ENCODE data around the gene PTPRCAP.

Gene PTPRCAP

DNA sequence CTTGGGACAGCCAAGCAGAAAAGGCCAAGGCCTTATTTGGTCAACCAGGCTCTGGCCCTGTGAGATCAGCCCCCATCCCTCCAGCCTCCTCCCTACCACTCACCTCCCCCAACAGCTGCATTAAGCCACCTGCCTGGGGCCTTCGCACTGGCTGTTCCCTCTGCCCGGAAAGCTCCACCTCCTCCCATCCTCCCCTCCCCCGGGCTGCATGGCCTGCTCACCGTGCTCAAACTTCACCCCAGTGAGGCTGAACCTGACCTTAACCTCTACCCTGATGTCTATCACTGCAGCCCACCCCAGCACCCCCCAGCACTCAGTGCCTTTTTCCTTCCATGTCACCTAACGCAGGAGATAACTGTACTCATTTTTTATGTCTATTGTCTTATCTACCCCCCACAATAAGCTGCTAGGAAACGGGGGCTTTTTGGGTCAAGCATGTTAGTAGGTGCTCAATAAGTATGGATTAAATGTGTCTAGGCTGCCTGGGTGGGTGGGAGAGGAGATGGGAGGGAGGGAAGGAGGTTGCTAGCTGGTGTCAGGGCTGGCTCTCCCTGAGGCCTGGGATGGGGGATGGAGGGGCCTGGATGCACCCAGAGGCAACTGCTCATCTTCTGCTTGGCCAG lies 912 bp downstream of the PTPRCAP start:
- Histone ChIP-seq H3K9ac (ENCODE audit: low read length) (peak overlapping the region; percentile 42), H3K56ac (ENCODE audit: low read length) (peak overlapping the region; percentile 77), H3K23ac (ENCODE audit: low read length) (no peak overlapping the region), H3K4me1 (ENCODE audit: control insufficient read depth, low read depth, low read length) (peaks cover 2% of the 10 kb centered on the region), H2AK5ac (ENCODE audit: low read length) (no peak overlapping the region), H3K4me2 (ENCODE audit: low read length) (no peak overlapping the region), H3K18ac (ENCODE audit: low read length) (peak overlapping the region; percentile 29), H3K4me3 (ENCODE audit: low read length) (no peak overlapping the region), H2BK5ac (ENCODE audit: low read length) (peak overlapping the region; percentile 6), H2BK15ac (replicated peaks; ENCODE audit: low read depth) (no peak overlapping the region), H3K79me2 (ENCODE audit: control insufficient read depth, insufficient read depth, low read length) (no peaks in the 10 kb centered on the region), H3K79me1 (ENCODE audit: low read length) (no peaks in the 10 kb centered on the region), H3K36me3 (ENCODE audit: control insufficient read depth, insufficient read depth, low read length) (peaks cover 2% of the 10 kb centered on the region), H4K5ac (ENCODE audit: low read length) (no peak overlapping the region), H2BK120ac (ENCODE audit: low read depth, low read length) (no peak overlapping the region), H3K27me3 (ENCODE audit: insufficient read depth, low read length, poor library complexity) (no peaks in the 10 kb centered on the region), H4K8ac (ENCODE audit: low read depth, low read length) (no peak overlapping the region), H3K4ac (ENCODE audit: low read depth, low read length) (peak overlapping the region; percentile 20), H3K27ac (ENCODE audit: low read depth, low read length) (peak overlapping the region; percentile 76)
- peak; percentile 96 for DNase-seq
- no CpG with 5 or more reads among the region's 6 CpGs for WGBS (ENCODE audit: extremely low coverage, insufficient coverage, low lambda C conversion rate)

DNA sequence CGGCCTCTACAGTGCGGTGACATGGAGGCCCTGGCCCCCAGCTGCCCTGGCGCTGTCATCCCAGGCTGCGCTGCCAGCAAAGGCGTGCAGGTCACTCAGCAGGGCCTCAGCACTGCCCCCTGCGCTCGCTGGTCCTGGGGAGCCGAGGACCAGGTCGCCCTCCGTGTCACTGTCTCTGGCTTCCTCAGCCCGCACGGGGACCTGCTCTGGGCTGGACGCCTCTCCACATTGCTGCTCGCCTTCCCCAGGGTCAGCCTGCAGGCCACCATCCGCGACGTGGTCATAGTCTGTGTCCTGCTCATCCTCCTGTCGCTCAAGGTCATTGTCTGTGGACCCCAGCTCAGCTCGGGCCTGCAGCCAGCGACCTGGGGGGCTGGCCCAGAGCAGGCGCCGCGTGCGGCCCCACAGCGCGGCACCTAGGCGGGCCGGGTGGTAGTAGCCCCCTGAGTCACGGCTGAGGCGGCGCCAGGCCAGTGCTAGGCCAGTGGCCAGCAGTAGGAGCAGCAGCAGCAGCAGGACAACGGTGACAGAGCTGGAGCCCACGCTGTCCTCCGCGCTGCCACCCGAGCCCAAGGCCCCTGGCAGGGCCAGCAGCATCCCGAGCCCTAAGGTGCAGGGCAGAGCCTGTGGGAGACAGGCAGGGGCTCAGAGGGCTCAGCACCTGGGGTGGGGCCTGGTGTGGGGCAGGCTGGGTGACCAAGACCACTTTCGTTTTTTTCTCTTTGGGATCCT lies 1.6 kb downstream of the PTPRCAP start:
- H3K56ac ChIP-seq (ENCODE audit: low read length), result peak overlapping the region; percentile 11
- peak overlapping the region; percentile 37 for H3K9ac ChIP-seq (ENCODE audit: low read length)
- peaks cover 2% of the 10 kb centered on the region for H3K4me1 ChIP-seq (ENCODE audit: control insufficient read depth, low read depth, low read length)
- no peak overlapping the region for H2BK120ac ChIP-seq (ENCODE audit: low read depth, low read length)
- no CpG with 5 or more reads among the region's 38 CpGs for WGBS (ENCODE audit: extremely low coverage, insufficient coverage, low lambda C conversion rate)
- no peak overlapping the region for H3K4me3 ChIP-seq (ENCODE audit: low read length)
- H3K4me2 ChIP-seq (ENCODE audit: low read length), result no peak overlapping the region
- H2BK5ac ChIP-seq (ENCODE audit: low read length), result no peak overlapping the region
- no peak overlapping the region for H4K8ac ChIP-seq (ENCODE audit: low read depth, low read length)
- DNase-seq, result no peak
- no peak overlapping the region for H2BK15ac ChIP-seq (replicated peaks; ENCODE audit: low read depth)
- no peak overlapping the region for H3K18ac ChIP-seq (ENCODE audit: low read length)
- H3K27ac ChIP-seq (ENCODE audit: low read depth, low read length), result peak overlapping the region; percentile 76
- no peak overlapping the region for H2AK5ac ChIP-seq (ENCODE audit: low read length)
- no peaks in the 10 kb centered on the region for H3K79me2 ChIP-seq (ENCODE audit: control insufficient read depth, insufficient read depth, low read length)
- no peak overlapping the region for H4K5ac ChIP-seq (ENCODE audit: low read length)
- no peaks in the 10 kb centered on the region for H3K79me1 ChIP-seq (ENCODE audit: low read length)
- H3K4ac ChIP-seq (ENCODE audit: low read depth, low read length), result no peak overlapping the region
- no peaks in the 10 kb centered on the region for H3K27me3 ChIP-seq (ENCODE audit: insufficient read depth, low read length, poor library complexity)
- no peak overlapping the region for H3K23ac ChIP-seq (ENCODE audit: low read length)
- peaks cover 2% of the 10 kb centered on the region for H3K36me3 ChIP-seq (ENCODE audit: control insufficient read depth, insufficient read depth, low read length)

DNA sequence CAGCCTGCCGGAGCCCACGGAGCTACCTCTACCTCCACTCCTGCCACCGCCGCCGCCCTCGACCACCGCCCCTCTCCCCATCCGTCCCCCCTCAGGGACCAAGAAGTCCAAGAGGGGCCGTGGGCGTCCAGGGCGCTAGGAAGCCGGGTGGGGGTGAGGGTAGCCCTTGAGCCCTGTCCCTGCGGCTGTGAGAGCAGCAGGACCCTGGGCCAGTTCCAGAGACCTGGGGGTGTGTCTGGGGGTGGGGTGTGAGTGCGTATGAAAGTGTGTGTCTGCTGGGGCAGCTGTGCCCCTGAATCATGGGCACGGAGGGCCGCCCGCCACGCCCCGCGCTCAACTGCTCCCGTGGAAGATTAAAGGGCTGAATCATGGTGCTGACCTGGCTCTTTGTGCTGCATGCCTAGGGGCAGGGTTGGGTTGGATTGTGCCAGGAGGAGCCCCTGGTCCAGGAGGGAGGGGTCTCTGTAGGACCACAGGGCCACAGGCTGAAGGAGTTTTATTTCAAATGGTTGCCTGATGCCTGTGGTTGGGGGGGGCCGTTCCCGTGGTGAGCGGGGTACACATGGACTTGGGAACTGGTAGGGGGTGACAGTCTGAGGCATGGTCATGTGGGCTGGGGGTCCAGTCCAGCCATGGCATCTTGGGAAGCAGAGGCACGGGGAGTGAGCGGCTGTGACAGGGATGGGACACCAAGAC lies 2.3 kb downstream of the PTPRCAP start:
- H2BK120ac ChIP-seq (ENCODE audit: low read depth, low read length), result no peak overlapping the region
- H4K8ac ChIP-seq (ENCODE audit: low read depth, low read length), result no peak overlapping the region
- H3K27me3 ChIP-seq (ENCODE audit: insufficient read depth, low read length, poor library complexity), result no peaks in the 10 kb centered on the region
- H3K79me1 ChIP-seq (ENCODE audit: low read length), result no peaks in the 10 kb centered on the region
- H2AK5ac ChIP-seq (ENCODE audit: low read length), result no peak overlapping the region
- H3K18ac ChIP-seq (ENCODE audit: low read length), result no peak overlapping the region
- H4K5ac ChIP-seq (ENCODE audit: low read length), result no peak overlapping the region
- no peak for DNase-seq
- H2BK5ac ChIP-seq (ENCODE audit: low read length), result no peak overlapping the region
- peaks cover 2% of the 10 kb centered on the region for H3K4me1 ChIP-seq (ENCODE audit: control insufficient read depth, low read depth, low read length)
- H3K36me3 ChIP-seq (ENCODE audit: control insufficient read depth, insufficient read depth, low read length), result peaks cover 2% of the 10 kb centered on the region
- peak overlapping the region; percentile 11 for H3K56ac ChIP-seq (ENCODE audit: low read length)
- H3K4me3 ChIP-seq (ENCODE audit: low read length), result no peak overlapping the region
- H3K4me2 ChIP-seq (ENCODE audit: low read length), result no peak overlapping the region
- H3K23ac ChIP-seq (ENCODE audit: low read length), result no peak overlapping the region
- no peak overlapping the region for H2BK15ac ChIP-seq (replicated peaks; ENCODE audit: low read depth)
- no CpG with 5 or more reads among the region's 26 CpGs for WGBS (ENCODE audit: extremely low coverage, insufficient coverage, low lambda C conversion rate)
- no peak overlapping the region for H3K27ac ChIP-seq (ENCODE audit: low read depth, low read length)
- H3K4ac ChIP-seq (ENCODE audit: low read depth, low read length), result no peak overlapping the region
- H3K9ac ChIP-seq (ENCODE audit: low read length), result no peak overlapping the region
- H3K79me2 ChIP-seq (ENCODE audit: control insufficient read depth, insufficient read depth, low read length), result no peaks in the 10 kb centered on the region

DNA sequence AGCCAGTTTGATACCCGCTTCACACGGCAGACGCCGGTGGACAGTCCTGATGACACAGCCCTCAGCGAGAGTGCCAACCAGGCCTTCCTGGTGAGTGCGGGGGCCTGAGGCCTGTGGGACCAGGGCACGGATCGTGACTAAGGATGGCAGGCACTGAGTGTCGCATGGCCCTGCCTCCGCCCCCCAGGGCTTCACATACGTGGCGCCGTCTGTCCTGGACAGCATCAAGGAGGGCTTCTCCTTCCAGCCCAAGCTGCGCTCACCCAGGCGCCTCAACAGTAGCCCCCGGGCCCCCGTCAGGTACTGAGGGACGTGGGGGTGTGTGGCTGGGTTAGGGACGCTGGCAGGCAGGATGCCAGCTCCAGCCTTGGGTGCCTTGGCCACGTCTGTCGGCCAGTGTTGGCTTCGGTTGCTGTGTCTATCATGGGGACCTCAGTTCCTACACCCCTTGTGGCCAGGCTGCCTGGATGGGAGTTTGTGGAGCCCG lies 3.0 kb downstream of the PTPRCAP start:
- WGBS (ENCODE audit: extremely low coverage, insufficient coverage, low lambda C conversion rate), result no CpG with 5 or more reads among the region's 23 CpGs
- Histone ChIP-seq H3K18ac (ENCODE audit: low read length) (no peak overlapping the region), H2BK15ac (replicated peaks; ENCODE audit: low read depth) (no peak overlapping the region), H3K27ac (ENCODE audit: low read depth, low read length) (no peak overlapping the region), H4K5ac (ENCODE audit: low read length) (no peak overlapping the region), H3K4ac (ENCODE audit: low read depth, low read length) (no peak overlapping the region), H3K79me2 (ENCODE audit: control insufficient read depth, insufficient read depth, low read length) (peaks cover under 1% of the 10 kb centered on the region), H3K27me3 (ENCODE audit: insufficient read depth, low read length, poor library complexity) (no peaks in the 10 kb centered on the region), H3K36me3 (ENCODE audit: control insufficient read depth, insufficient read depth, low read length) (peaks cover 3% of the 10 kb centered on the region), H3K23ac (ENCODE audit: low read length) (no peak overlapping the region), H4K8ac (ENCODE audit: low read depth, low read length) (no peak overlapping the region), H2AK5ac (ENCODE audit: low read length) (no peak overlapping the region), H3K79me1 (ENCODE audit: low read length) (peaks cover 1% of the 10 kb centered on the region), H3K4me3 (ENCODE audit: low read length) (no peak overlapping the region), H3K4me2 (ENCODE audit: low read length) (no peak overlapping the region), H3K9ac (ENCODE audit: low read length) (no peak overlapping the region), H2BK120ac (ENCODE audit: low read depth, low read length) (no peak overlapping the region), H3K4me1 (ENCODE audit: control insufficient read depth, low read depth, low read length) (peaks cover 2% of the 10 kb centered on the region), H3K56ac (ENCODE audit: low read length) (no peak overlapping the region), H2BK5ac (ENCODE audit: low read length) (no peak overlapping the region)
- no peak for DNase-seq

DNA sequence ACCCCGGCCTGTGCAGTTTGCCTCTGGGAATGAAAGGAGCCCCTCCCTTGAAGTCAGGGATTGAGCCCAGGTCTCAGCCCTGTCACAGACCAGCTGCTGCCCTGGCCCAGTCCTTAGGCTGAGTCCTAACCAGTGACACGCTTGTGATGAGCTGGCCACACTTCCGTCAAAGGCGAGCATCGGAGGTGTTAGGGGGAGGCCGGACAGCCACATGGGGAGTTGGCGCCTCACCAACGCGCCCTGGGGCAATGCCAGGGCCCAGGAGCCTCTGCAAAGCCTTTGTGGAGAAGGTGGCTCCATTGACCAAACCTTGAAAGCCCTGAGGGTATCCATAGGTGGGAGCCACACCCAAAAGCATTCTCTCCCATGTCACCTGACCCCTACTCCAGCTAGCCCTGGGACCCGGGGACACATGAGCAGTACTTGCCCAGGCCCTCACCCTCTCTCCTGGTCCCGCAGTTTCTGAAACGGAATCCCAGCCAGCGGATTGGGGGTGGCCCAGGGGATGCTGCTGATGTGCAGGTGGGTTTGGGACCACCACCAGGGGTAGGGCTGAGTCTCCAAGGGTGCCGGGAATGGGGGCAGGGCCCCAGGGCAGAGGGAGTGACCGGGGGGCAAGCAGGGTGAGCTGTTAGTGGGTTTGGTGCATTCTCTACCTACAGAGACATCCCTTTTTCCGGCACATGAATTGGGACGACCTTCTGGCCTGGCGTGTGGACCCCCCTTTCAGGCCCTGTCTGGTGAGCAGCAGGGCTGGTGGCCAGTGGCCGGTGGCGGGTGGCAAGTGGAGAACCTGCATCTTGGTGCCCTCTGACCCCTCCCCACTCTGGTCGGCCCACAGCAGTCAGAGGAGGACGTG lies 3.7 kb downstream of the PTPRCAP start:
- Histone ChIP-seq H3K36me3 (ENCODE audit: control insufficient read depth, insufficient read depth, low read length) (peaks cover 5% of the 10 kb centered on the region), H2AK5ac (ENCODE audit: low read length) (no peak overlapping the region), H2BK5ac (ENCODE audit: low read length) (no peak overlapping the region), H3K18ac (ENCODE audit: low read length) (no peak overlapping the region), H3K4me2 (ENCODE audit: low read length) (no peak overlapping the region), H3K79me2 (ENCODE audit: control insufficient read depth, insufficient read depth, low read length) (peaks cover 7% of the 10 kb centered on the region), H3K27ac (ENCODE audit: low read depth, low read length) (no peak overlapping the region), H3K79me1 (ENCODE audit: low read length) (peaks cover 7% of the 10 kb centered on the region), H2BK120ac (ENCODE audit: low read depth, low read length) (no peak overlapping the region), H3K4me3 (ENCODE audit: low read length) (no peak overlapping the region), H3K27me3 (ENCODE audit: insufficient read depth, low read length, poor library complexity) (no peaks in the 10 kb centered on the region), H3K4me1 (ENCODE audit: control insufficient read depth, low read depth, low read length) (peaks cover 2% of the 10 kb centered on the region), H2BK15ac (replicated peaks; ENCODE audit: low read depth) (no peak overlapping the region), H3K4ac (ENCODE audit: low read depth, low read length) (no peak overlapping the region), H3K56ac (ENCODE audit: low read length) (no peak overlapping the region), H3K9ac (ENCODE audit: low read length) (no peak overlapping the region), H3K23ac (ENCODE audit: low read length) (no peak overlapping the region), H4K8ac (ENCODE audit: low read depth, low read length) (no peak overlapping the region), H4K5ac (ENCODE audit: low read length) (no peak overlapping the region)
- no CpG with 5 or more reads among the region's 22 CpGs for WGBS (ENCODE audit: extremely low coverage, insufficient coverage, low lambda C conversion rate)
- no peak for DNase-seq
